ENCODE measurements around the gene STX1A. TPM values are rescaled to one million over a fixed set of nuclear protein-coding genes. Genes with fewer than 3 reads are reported as not detected.
"Not testable (repeated sequence)": the region's sequence is repeated elsewhere in the genome, so short reads cannot be mapped to it uniquely, and the experiment has no call there.

The STX1A gene
- polyA plus RNA-seq, 1 experiment, result 12.2 TPM

GRCh38 chr7:73715648-73716317 lies 3.7 kb downstream of the STX1A start:
- ChIA-PET POLR2A (interaction anchor here (0.6 kb wide), 1 partner anchor 17 kb away, joined by 6 read pairs; no protein-coding TSS in a partner anchor), CTCF (interaction anchor here (1.0 to 3.7 kb wide), 6 partner anchors 10 to 109 kb away, joined by 3 to 23 read pairs (median 9); no protein-coding TSS in a partner anchor)
- no peak overlapping the region for H3K4me3 ChIP-seq (ENCODE audit: low read depth, low read length)
- peak; percentile 3; the same call in 1 of the 2 replicates for TF ChIP-seq CTCF (IDR thresholded peaks at IDR 0.05; ENCODE audit: insufficient read depth, low read depth, low read length)
- H3K27me3 ChIP-seq (ENCODE audit: control insufficient read depth, insufficient read depth, low read length), result no peaks in the 10 kb centered on the region
- peaks cover 2% of the 10 kb centered on the region; the same call in 1 of the 2 replicates for H3K36me3 ChIP-seq (ENCODE audit: control insufficient read depth, insufficient read depth, low read length)
- peak; percentile 84 for DNase-seq (ENCODE audit: low read depth)

- CTCF ChIA-PET, result interaction anchor here (1.2 to 2.7 kb wide), 3 partner anchors 9 to 21 kb away, joined by 4 to 9 read pairs (median 5); no protein-coding TSS in a partner anchor
These were observed 6.2 kb downstream of the STX1A start for GRCh38 chr7:73713319-73713718.

GRCh38 chr7:73712773-73713172 lies 6.7 kb downstream of the STX1A start:
- no peak for TF ChIP-seq CTCF (IDR thresholded peaks at IDR 0.05; ENCODE audit: insufficient read depth, low read depth, low read length)
- DNase-seq (ENCODE audit: low read depth), result no peak
- ChIA-PET POLR2A (no interaction called here), CTCF (interaction anchor here (1.9 to 2.7 kb wide), 2 partner anchors 11 to 13 kb away, joined by 6 to 9 read pairs; no protein-coding TSS in a partner anchor)
- Histone ChIP-seq H3K4me3 (ENCODE audit: low read depth, low read length) (no peak overlapping the region), H3K27me3 (ENCODE audit: control insufficient read depth, insufficient read depth, low read length) (no peaks in the 10 kb centered on the region), H3K36me3 (ENCODE audit: control insufficient read depth, insufficient read depth, low read length) (peaks cover 2% of the 10 kb centered on the region)

More at GRCh38 chr7:73713319-73713718, 6.2 kb downstream of the STX1A start:
- H3K27me3 ChIP-seq (ENCODE audit: control insufficient read depth, insufficient read depth, low read length); POLR2A ChIA-PET; H3K4me3 ChIP-seq (ENCODE audit: low read depth, low read length); H3K36me3 ChIP-seq (ENCODE audit: control insufficient read depth, insufficient read depth, low read length); DNase-seq (ENCODE audit: low read depth): not testable (repeated sequence)

GRCh38 chr7:73708961-73709549 lies 10.4 kb downstream of the STX1A start:
- Histone ChIP-seq H3K4me3 (ENCODE audit: low read depth, low read length) (no peak overlapping the region), H3K27me3 (ENCODE audit: control insufficient read depth, insufficient read depth, low read length) (no peaks in the 10 kb centered on the region), H3K36me3 (ENCODE audit: control insufficient read depth, insufficient read depth, low read length) (peaks cover 10% of the 10 kb centered on the region)
- ChIA-PET POLR2A (no interaction called here), CTCF (no interaction called here)
- TF ChIP-seq CTCF (IDR thresholded peaks at IDR 0.05; ENCODE audit: insufficient read depth, low read depth, low read length), result no peak
- DNase-seq (ENCODE audit: low read depth), result no peak

- H3K4me3 ChIP-seq (ENCODE audit: low read depth, low read length), result no peak overlapping the region
- no peaks in the 10 kb centered on the region for H3K27me3 ChIP-seq (ENCODE audit: control insufficient read depth, insufficient read depth, low read length)
- CTCF ChIA-PET, result interaction anchor here (0.6 to 1.8 kb wide), 4 partner anchors 10 to 100 kb away, joined by 3 to 7 read pairs (median 4); partner anchors contain the start of gene VPS37D
- TF ChIP-seq CTCF (IDR thresholded peaks at IDR 0.05; ENCODE audit: insufficient read depth, low read depth, low read length), result no peak
- H3K36me3 ChIP-seq (ENCODE audit: control insufficient read depth, insufficient read depth, low read length), result peaks cover 16% of the 10 kb centered on the region
- no peak for DNase-seq (ENCODE audit: low read depth)
- POLR2A ChIA-PET, result no interaction called here
These were observed 12.3 kb downstream of the STX1A start for GRCh38 chr7:73707045-73707631.

All from BJ (cell line).